Measurements from ENCODE around the gene CD4. TPM values are rescaled to one million over a fixed set of nuclear protein-coding genes. Genes with fewer than 3 reads are reported as not detected.

CD4 gene
- total RNA-seq, 1 experiment from 2014 or later, result not detected

DNA sequence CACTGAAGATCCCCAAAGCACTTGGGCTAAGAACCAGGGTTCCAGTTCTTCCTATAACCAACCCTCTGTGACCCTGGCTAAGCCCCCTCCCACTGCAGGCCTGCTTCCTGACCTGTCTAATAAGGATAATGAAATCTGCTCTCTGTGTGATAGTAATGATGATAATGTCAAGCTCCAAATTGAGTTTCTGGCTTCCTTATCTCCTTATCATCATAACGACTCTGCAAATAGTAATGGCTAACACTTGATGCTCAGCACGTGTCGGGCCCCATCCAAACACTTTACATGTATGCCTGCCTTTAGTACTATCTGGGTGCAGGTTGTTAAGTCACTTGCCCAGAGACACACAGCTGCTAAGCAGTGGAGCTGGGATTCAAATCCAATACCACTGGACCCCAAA, 27.3 kb downstream of the CD4 start:
- no peak overlapping the region for H3K4me3 Mint-ChIP-seq (ENCODE audit: low read depth, unreplicated experiment)
- TF ChIP-seq, protein P1, sequence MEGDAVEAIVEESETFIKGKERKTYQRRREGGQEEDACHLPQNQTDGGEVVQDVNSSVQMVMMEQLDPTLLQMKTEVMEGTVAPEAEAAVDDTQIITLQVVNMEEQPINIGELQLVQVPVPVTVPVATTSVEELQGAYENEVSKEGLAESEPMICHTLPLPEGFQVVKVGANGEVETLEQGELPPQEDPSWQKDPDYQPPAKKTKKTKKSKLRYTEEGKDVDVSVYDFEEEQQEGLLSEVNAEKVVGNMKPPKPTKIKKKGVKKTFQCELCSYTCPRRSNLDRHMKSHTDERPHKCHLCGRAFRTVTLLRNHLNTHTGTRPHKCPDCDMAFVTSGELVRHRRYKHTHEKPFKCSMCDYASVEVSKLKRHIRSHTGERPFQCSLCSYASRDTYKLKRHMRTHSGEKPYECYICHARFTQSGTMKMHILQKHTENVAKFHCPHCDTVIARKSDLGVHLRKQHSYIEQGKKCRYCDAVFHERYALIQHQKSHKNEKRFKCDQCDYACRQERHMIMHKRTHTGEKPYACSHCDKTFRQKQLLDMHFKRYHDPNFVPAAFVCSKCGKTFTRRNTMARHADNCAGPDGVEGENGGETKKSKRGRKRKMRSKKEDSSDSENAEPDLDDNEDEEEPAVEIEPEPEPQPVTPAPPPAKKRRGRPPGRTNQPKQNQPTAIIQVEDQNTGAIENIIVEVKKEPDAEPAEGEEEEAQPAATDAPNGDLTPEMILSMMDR (IDR thresholded peaks at IDR 0.05; ENCODE audit: unreplicated experiment), result no peak
- DNase-seq, result no peak
- intact Hi-C loops (cut with micrococcal nuclease; ENCODE audit: unreplicated experiment), result no loop called here
- H3K9me3 Mint-ChIP-seq (ENCODE audit: low read depth, unreplicated experiment), result no peaks in the 10 kb centered on the region
- no peak overlapping the region for H3K27ac Mint-ChIP-seq (ENCODE audit: unreplicated experiment)
- CTCF ChIA-PET, result no interaction called here
- H3K4me1 Mint-ChIP-seq (ENCODE audit: low read depth, unreplicated experiment), result no peaks in the 10 kb centered on the region
- peaks cover 82% of the 10 kb centered on the region for H3K27me3 Mint-ChIP-seq (ENCODE audit: unreplicated experiment)
- BruUV-seq (replicated peaks), result no TSS peak
- H3K36me3 Mint-ChIP-seq (ENCODE audit: insufficient read depth, unreplicated experiment), result no peaks in the 10 kb centered on the region

DNA sequence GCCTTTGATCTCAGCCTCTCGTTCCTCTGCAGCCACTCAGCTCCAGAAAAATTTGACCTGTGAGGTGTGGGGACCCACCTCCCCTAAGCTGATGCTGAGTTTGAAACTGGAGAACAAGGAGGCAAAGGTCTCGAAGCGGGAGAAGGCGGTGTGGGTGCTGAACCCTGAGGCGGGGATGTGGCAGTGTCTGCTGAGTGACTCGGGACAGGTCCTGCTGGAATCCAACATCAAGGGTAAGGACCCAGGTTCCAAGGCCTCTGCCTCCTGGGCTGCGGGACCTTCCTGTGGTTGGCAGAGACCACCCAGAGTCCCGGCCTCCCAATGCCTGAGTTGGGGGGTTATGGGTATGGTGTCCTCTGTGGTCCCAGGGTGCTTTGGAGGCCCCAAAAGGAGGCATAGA, 27.8 kb downstream of the CD4 start:
- Mint-ChIP-seq H3K4me1 (ENCODE audit: low read depth, unreplicated experiment) (no peaks in the 10 kb centered on the region), H3K36me3 (ENCODE audit: insufficient read depth, unreplicated experiment) (no peaks in the 10 kb centered on the region), H3K27me3 (ENCODE audit: unreplicated experiment) (peaks cover 86% of the 10 kb centered on the region), H3K4me3 (ENCODE audit: low read depth, unreplicated experiment) (no peak overlapping the region), H3K27ac (ENCODE audit: unreplicated experiment) (no peak overlapping the region), H3K9me3 (ENCODE audit: low read depth, unreplicated experiment) (no peaks in the 10 kb centered on the region)
- TF ChIP-seq, protein P1 (IDR thresholded peaks at IDR 0.05; ENCODE audit: unreplicated experiment), result no peak
- DNase-seq, result no peak
- BruUV-seq (replicated peaks), result no TSS peak
- intact Hi-C loops (cut with micrococcal nuclease; ENCODE audit: unreplicated experiment), result no loop called here
- CTCF ChIA-PET, result no interaction called here

DNA sequence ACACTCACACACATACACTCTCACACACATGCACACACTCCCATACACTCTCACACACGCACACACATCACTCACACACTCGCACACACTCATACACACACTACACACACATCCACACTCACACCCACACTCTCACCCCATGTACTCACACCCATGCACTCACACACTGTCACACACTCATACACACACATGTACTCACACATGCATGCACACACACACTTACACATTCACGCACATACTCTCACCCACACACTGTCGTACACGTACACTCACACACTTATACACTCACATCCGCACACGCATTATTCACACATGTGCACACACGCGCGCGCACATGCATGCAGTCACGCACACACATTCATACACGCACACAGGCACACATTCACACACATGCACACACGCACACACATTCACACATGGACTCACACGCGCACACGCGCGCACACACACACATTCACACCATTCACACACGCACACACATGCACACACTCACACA, 28.4 kb downstream of the CD4 start:
- Mint-ChIP-seq H3K27ac (ENCODE audit: unreplicated experiment) (no peak overlapping the region), H3K9me3 (ENCODE audit: low read depth, unreplicated experiment) (no peaks in the 10 kb centered on the region), H3K36me3 (ENCODE audit: insufficient read depth, unreplicated experiment) (no peaks in the 10 kb centered on the region), H3K4me1 (ENCODE audit: low read depth, unreplicated experiment) (no peaks in the 10 kb centered on the region), H3K27me3 (ENCODE audit: unreplicated experiment) (peaks cover 92% of the 10 kb centered on the region), H3K4me3 (ENCODE audit: low read depth, unreplicated experiment) (no peak overlapping the region)
- CTCF ChIA-PET, result no interaction called here
- BruUV-seq (replicated peaks), result no TSS peak
- TF ChIP-seq, protein P1 (IDR thresholded peaks at IDR 0.05; ENCODE audit: unreplicated experiment), result no peak
- DNase-seq, result no peak
- intact Hi-C loops (cut with micrococcal nuclease; ENCODE audit: unreplicated experiment), result no loop called here

DNA sequence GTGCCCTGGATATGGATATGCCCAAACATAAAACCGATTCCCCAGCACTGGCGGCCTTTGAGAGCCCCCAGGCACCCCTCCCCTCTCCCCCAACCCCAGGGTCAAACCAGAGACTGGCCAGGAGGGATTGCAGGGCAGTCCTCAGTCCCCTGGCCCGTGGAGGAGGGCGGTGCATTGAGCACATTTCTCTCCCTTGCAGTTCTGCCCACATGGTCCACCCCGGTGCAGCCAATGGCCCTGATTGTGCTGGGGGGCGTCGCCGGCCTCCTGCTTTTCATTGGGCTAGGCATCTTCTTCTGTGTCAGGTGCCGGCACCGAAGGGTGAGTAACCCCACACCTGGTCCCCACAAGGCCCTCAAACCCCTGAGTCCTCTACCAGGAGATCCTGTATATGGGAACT, 28.9 kb downstream of the CD4 start:
- no peak for DNase-seq
- peaks cover 97% of the 10 kb centered on the region for H3K27me3 Mint-ChIP-seq (ENCODE audit: unreplicated experiment)
- CTCF ChIA-PET, result no interaction called here
- H3K27ac Mint-ChIP-seq (ENCODE audit: unreplicated experiment), result no peak overlapping the region
- H3K9me3 Mint-ChIP-seq (ENCODE audit: low read depth, unreplicated experiment), result no peaks in the 10 kb centered on the region
- H3K36me3 Mint-ChIP-seq (ENCODE audit: insufficient read depth, unreplicated experiment), result no peaks in the 10 kb centered on the region
- H3K4me1 Mint-ChIP-seq (ENCODE audit: low read depth, unreplicated experiment), result no peaks in the 10 kb centered on the region
- TF ChIP-seq, protein P1 (IDR thresholded peaks at IDR 0.05; ENCODE audit: unreplicated experiment), result no peak
- H3K4me3 Mint-ChIP-seq (ENCODE audit: low read depth, unreplicated experiment), result no peak overlapping the region
- BruUV-seq (replicated peaks), result no TSS peak
- intact Hi-C loops (cut with micrococcal nuclease; ENCODE audit: unreplicated experiment), result no loop called here

Data from Calu3 (cell line).